KMS-11 (cell line): ENCODE data around the gene PRKCE.

ENCODE experiments used
- H2AFZ ChIP-seq: fragments of 200-600 bp; sonication (generic); 2 replicates; pipeline ENCODE4 v1.6.1; 2016; ENCODE audit warnings: antibody characterized with exemption, mixed run types, low read depth
- H3K27ac ChIP-seq: fragments of 200-600 bp; sonication (generic); 2 replicates; pipeline ENCODE4 v1.6.1; 2016; ENCODE audit warnings: mild to moderate bottlenecking, mixed run types
- H3K27me3 ChIP-seq: fragments of 200-600 bp; sonication (generic); 2 replicates; pipeline ENCODE4 v1.6.1; 2017; ENCODE audit warnings: mild to moderate bottlenecking, low read depth, mixed run types, moderate library complexity; ENCODE audit not compliant: insufficient read depth
- H3K36me3 ChIP-seq: fragments of 200-600 bp; sonication (generic); 2 replicates; pipeline ENCODE4 v1.6.1; 2017; ENCODE audit warnings: mild to moderate bottlenecking, mixed run types; ENCODE audit not compliant: insufficient read depth
- H3K4me1 ChIP-seq: fragments of 200-600 bp; sonication (generic); 2 replicates; pipeline ENCODE4 v1.6.1; 2016; ENCODE audit warnings: mild to moderate bottlenecking, low read depth, mixed run types; ENCODE audit not compliant: poor library complexity, severe bottlenecking
- H3K4me2 ChIP-seq: fragments of 200-600 bp; sonication (generic); 2 replicates; pipeline ENCODE4 v1.7.0; 2016; ENCODE audit warnings: mild to moderate bottlenecking, mixed run types
- H3K4me3 ChIP-seq: fragments of 200-600 bp; sonication (generic); IDR thresholded peaks from 2 replicates; pipeline ENCODE4 v1.6.1; 2017; ENCODE audit warnings: low read depth, low read length, mixed read lengths; ENCODE audit not compliant: insufficient read depth
- H3K79me2 ChIP-seq: fragments of 200-600 bp; sonication (generic); 2 replicates; pipeline ENCODE4 v1.6.1; 2016; ENCODE audit warnings: low read depth, mixed run types; ENCODE audit not compliant: insufficient read depth
- H3K9ac ChIP-seq: fragments of 200-600 bp; sonication (generic); 2 replicates; pipeline ENCODE4 v1.6.1; 2016; ENCODE audit warnings: mild to moderate bottlenecking, mixed run types
- H4K20me1 ChIP-seq: fragments of 200-600 bp; sonication (generic); 2 replicates; pipeline ENCODE4 v1.6.1; 2016; ENCODE audit warnings: mild to moderate bottlenecking, mixed run types; ENCODE audit not compliant: insufficient read depth
- TF ChIP-seq, protein P1 (sequence below): fragments of 200-600 bp; sonication (generic); conservative IDR thresholded peaks from 2 replicates; pipeline ENCODE4 v1.6.1; 2017; ENCODE audit warnings: low read depth, mild to moderate bottlenecking, antibody characterized with exemption, low read length, moderate library complexity, mixed read lengths

The PRKCE gene

DNA sequence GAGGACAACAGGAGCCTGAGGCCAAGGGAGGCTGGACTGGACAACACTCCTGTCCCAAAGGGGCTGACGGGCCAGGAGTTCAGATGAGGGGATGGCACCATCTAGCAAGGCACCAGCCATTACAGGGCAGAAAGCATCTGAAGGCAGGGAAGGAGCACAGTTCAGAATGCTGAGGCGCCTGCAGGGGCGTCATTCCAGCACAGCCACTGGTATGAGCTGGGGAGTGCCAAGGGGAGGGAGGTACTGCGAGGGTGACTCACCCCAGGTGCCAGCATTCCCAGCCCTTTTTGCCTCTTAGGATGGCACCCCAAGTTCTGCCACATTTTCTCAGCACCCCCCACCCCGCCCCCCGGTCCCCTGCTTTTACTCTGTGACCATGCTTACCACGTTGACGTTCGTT, 515.9 kb downstream of the PRKCE start:
- TF ChIP-seq, protein P1, sequence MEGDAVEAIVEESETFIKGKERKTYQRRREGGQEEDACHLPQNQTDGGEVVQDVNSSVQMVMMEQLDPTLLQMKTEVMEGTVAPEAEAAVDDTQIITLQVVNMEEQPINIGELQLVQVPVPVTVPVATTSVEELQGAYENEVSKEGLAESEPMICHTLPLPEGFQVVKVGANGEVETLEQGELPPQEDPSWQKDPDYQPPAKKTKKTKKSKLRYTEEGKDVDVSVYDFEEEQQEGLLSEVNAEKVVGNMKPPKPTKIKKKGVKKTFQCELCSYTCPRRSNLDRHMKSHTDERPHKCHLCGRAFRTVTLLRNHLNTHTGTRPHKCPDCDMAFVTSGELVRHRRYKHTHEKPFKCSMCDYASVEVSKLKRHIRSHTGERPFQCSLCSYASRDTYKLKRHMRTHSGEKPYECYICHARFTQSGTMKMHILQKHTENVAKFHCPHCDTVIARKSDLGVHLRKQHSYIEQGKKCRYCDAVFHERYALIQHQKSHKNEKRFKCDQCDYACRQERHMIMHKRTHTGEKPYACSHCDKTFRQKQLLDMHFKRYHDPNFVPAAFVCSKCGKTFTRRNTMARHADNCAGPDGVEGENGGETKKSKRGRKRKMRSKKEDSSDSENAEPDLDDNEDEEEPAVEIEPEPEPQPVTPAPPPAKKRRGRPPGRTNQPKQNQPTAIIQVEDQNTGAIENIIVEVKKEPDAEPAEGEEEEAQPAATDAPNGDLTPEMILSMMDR = no peak
- H2AFZ ChIP-seq = no peak overlapping the region
- H3K4me1 ChIP-seq = no peaks in the 10 kb centered on the region
- H3K36me3 ChIP-seq = no peaks in the 10 kb centered on the region
- no peak overlapping the region for H3K4me2 ChIP-seq
- H4K20me1 ChIP-seq = no peaks in the 10 kb centered on the region
- H3K79me2 ChIP-seq = no peaks in the 10 kb centered on the region
- H3K9ac ChIP-seq = no peak overlapping the region
- H3K27ac ChIP-seq = no peak overlapping the region
- no peak overlapping the region for H3K4me3 ChIP-seq
- H3K27me3 ChIP-seq = no peaks in the 10 kb centered on the region

DNA sequence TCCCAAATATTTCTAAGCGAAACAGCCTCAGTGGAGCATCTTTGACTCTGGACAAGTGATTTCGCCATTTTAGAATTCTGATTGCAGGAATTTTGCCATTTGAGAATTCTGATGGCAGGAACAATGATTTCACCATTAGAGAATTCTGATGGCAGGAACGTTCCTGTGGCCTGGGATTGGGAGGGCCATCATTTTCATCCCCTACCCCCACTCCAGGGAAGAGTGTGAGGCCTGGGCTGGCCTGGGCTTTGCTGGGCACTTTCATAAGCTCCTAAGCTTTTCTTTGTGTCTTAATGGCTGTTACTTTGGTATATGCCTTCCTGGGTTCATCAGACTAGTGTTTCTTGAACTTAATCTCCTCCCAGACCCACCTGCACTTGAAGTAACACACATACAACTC, 516.4 kb downstream of the PRKCE start:
- Histone ChIP-seq H3K9ac (no peak overlapping the region), H3K36me3 (no peaks in the 10 kb centered on the region), H3K27ac (no peak overlapping the region), H2AFZ (no peak overlapping the region), H3K4me2 (no peak overlapping the region), H3K4me1 (no peaks in the 10 kb centered on the region), H4K20me1 (no peaks in the 10 kb centered on the region), H3K79me2 (no peaks in the 10 kb centered on the region), H3K27me3 (no peaks in the 10 kb centered on the region), H3K4me3 (no peak overlapping the region)
- TF ChIP-seq, protein P1 = no peak

DNA sequence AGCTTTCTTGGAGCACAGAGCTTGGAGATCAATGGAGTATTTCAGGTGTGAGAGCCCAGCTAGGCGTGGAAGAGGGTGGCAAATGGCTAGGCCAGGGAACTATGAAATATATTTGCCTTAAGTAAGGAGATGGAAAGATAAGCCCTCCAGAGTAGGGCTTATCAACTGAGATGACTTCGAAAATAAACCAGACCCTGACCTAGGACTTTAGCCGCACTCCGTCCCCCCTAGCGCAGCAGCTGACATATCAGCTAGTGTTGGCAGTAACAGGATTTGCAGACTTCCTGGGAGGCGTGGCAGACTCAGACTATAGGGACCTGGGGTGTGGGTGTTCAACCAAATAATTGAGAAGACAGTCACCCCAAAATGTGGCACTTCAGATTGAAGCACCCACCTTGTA, 518.0 kb downstream of the PRKCE start:
- Histone ChIP-seq H3K4me3 (no peak overlapping the region), H4K20me1 (no peaks in the 10 kb centered on the region), H3K36me3 (no peaks in the 10 kb centered on the region), H2AFZ (no peak overlapping the region), H3K27me3 (no peaks in the 10 kb centered on the region), H3K27ac (no peak overlapping the region), H3K79me2 (no peaks in the 10 kb centered on the region), H3K9ac (no peak overlapping the region), H3K4me2 (no peak overlapping the region), H3K4me1 (no peaks in the 10 kb centered on the region)
- TF ChIP-seq, protein P1 = no peak

DNA sequence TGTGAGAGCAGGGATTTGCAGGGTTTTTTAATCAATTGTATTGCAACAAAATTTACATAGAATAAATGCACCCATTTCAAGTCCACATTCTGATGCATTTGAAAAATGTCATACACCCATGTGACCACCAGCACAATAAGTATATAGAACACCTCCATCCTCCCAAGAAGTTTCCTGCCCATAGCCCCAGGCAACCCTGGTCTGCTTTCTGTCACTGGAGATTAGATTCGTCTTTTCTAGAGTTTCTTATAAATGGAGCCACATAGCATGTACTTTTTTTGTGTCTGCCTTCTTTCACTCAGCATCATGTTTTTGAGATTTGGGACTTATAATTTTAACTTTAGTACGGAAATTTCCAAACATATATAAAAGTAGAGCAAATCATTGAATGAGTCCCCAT, 518.6 kb downstream of the PRKCE start:
- H3K27me3 ChIP-seq = no peaks in the 10 kb centered on the region
- H3K4me3 ChIP-seq = no peak overlapping the region
- H3K27ac ChIP-seq = no peak overlapping the region
- no peak overlapping the region for H3K9ac ChIP-seq
- H3K36me3 ChIP-seq = no peaks in the 10 kb centered on the region
- TF ChIP-seq, protein P1 = no peak
- H3K4me2 ChIP-seq = no peak overlapping the region
- H3K4me1 ChIP-seq = no peaks in the 10 kb centered on the region
- no peaks in the 10 kb centered on the region for H4K20me1 ChIP-seq
- H3K79me2 ChIP-seq = no peaks in the 10 kb centered on the region
- H2AFZ ChIP-seq = no peak overlapping the region
